Gastrocnemius medialis (tissue), 4 donors: Measurements from ENCODE around the gene SLC35B2. TPM values are rescaled to one million over a fixed set of nuclear protein-coding genes. Genes with fewer than 3 reads are reported as not detected.

ENCODE experiments used
- ATAC-seq, 2 donors: fragments of 150-250 bp; one replicate each; pipeline ENCODE4 v1.9.1; 2016
- DNase-seq, 2 donors: peaks; one replicate each; pipeline ENCODE4 v3.0.0-alpha.2; 2019
- H3K27ac ChIP-seq, 4 donors: fragments of 200-600 bp; sonication (generic); 1 replicate in 1 of 4; 2 replicates in 3 of 4; pipeline ENCODE4 v1.5.1; 2016 to 2018; ENCODE audit warnings: mild to moderate bottlenecking in 2 of 4, moderate library complexity in 1 of 4
- H3K27me3 ChIP-seq, 3 donors: fragments of 200-600 bp; sonication (generic) in 2 of 3; 1 replicate in 1 of 3; 2 replicates in 2 of 3; pipeline versions ENCODE4 v1.5.1 to v1.6.0; 2016 to 2019; ENCODE audit warnings: mild to moderate bottlenecking in 1 of 3, moderate library complexity in 1 of 3
- H3K36me3 ChIP-seq, 2 donors: fragments of 200-600 bp; sonication (generic) in 1 of 2; one replicate each; pipeline ENCODE4 v1.5.1; 2017 to 2018
- H3K4me1 ChIP-seq, 2 donors: fragments of 200-600 bp; sonication (generic) in 1 of 2; one replicate each; pipeline ENCODE4 v1.5.1; 2016 to 2017; ENCODE audit warnings: mild to moderate bottlenecking in 2 of 2
- H3K4me3 ChIP-seq, 4 donors: fragments of 200-600 bp; sonication (generic) in 3 of 4; 1 replicate in 1 of 4; 2 replicates in 3 of 4; pipeline ENCODE4 v1.5.1; 2016 to 2019; ENCODE audit warnings: mild to moderate bottlenecking in 2 of 4
- H3K9me3 ChIP-seq, 3 donors: fragments of 200-600 bp; sonication (generic) in 2 of 3; 1 replicate in 1 of 3; 2 replicates in 2 of 3; pipeline ENCODE4 v1.5.1; 2016 to 2019
- CTCF ChIP-seq, 5 experiments: fragments of 450-650 bp in 3 of 5; fragments of 200-600 bp in 2 of 5; sonication (generic) in 2 of 5; IDR thresholded peaks in 4 of 5; conservative IDR thresholded peaks in 1 of 5; 1 replicate in 4 of 5; 2 replicates in 1 of 5; pipeline ENCODE4 v1.5.1; 2016 to 2019; ENCODE audit warnings: antibody characterized with exemption in 5 of 5, mild to moderate bottlenecking in 3 of 5, moderate library complexity in 3 of 5
- POLR2A ChIP-seq, 2 donors: fragments of 450-650 bp; IDR thresholded peaks; one replicate each; pipeline ENCODE4 v1.6.1; 2017; ENCODE audit warnings: antibody characterized with exemption in 2 of 2, mild to moderate bottlenecking in 2 of 2, moderate library complexity in 2 of 2
- in situ Hi-C, 4 donors: fragments of 200-750 bp; cut with MboI; loops; one replicate each; pipeline versions ENCODE4 v1.15.0 to v1.8.0; 2017; ENCODE audit warnings: low sequenced_read_pairs in 4 of 4
- intact Hi-C: fragments of 100-400 bp; cut with DNase I; formaldehyde crosslinking; loops from one replicate; pipeline ENCODE4 v1.15.1; 2023; ENCODE audit warnings: low total_unique reads
- total RNA-seq, 4 donors: library from RNA; depleted of rRNA; stranded (reverse); fragments of >200 nt; gene quantifications; one replicate each; pipeline versions ENCODE4 v1.1.0 to v1.2.3, GENCODE V29; 2016

Gene SLC35B2
- total RNA-seq, 4 donors from 2014 or later: 14.9 to 35.9 (median 21.4) TPM

DNA sequence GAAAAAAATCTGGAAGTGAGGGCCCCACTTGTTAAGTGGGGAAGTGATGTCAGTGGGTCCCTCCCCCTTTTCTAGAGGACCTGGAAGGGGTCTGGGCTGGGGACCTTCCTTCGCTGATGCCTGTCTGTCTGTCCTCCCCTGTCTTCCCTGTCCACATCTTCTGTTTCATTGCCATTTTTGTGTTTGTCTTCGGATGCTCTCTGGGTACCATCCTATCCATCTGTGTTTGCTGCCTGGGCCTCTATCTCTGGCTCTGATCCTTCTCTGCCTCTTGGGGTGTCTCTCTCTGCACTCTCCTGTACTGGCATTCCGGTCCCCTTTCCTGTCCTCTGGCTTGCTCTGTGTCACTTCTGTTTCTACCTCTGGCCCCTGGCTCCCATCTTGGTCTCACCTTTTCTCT lies 15.2 kb upstream of the SLC35B2 start:
- Histone ChIP-seq H3K4me1 (no peaks in the 10 kb centered on the region), H3K9me3 (no peaks in the 10 kb centered on the region), H3K4me3 (no peak overlapping the region), H3K36me3 (no peaks in the 10 kb centered on the region), H3K27me3 (peaks cover 40 to 46% (median 42%) of the 10 kb centered on the region in 3 donors), H3K27ac (no peak overlapping the region)
- no peak for ATAC-seq
- in situ Hi-C loops (no loop called here), intact Hi-C loops (no loop called here)
- no peak for DNase-seq
- no peak for TF ChIP-seq CTCF (IDR thresholded peaks at IDR 0.05 in 4 of 5, conservative IDR thresholded peaks at IDR 0.05 in 1 of 5)
- no peak for TF ChIP-seq POLR2A (IDR thresholded peaks at IDR 0.05)

DNA sequence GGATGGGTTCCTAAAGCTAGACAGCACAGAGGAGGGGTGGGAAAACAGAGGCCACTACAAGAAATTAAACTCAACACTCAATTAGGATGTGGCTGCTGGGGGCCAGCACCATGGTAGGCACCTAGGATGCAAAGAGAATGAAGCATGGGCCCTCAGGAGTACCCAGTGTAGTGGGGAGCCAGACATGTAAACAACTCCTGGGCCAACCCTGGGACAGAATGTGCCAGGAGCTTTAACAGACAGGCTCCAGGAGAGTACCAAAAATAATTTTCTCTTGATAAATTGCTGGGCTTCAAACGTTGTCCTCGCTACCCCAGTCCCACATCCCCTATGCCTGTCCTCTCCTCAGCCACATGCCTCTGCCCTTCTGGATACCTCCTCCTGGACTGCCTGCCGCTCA lies 14.6 kb upstream of the SLC35B2 start:
- no peak overlapping the region for H3K27ac ChIP-seq
- in situ Hi-C loops: no loop called here
- H3K36me3 ChIP-seq: no peaks in the 10 kb centered on the region
- H3K4me3 ChIP-seq: no peak overlapping the region
- no peak for TF ChIP-seq CTCF (IDR thresholded peaks at IDR 0.05 in 4 of 5, conservative IDR thresholded peaks at IDR 0.05 in 1 of 5)
- no peaks in the 10 kb centered on the region for H3K9me3 ChIP-seq
- no peaks in the 10 kb centered on the region for H3K4me1 ChIP-seq
- H3K27me3 ChIP-seq: peaks cover 38 to 46% (median 42%) of the 10 kb centered on the region in 3 donors
- intact Hi-C loops: no loop called here
- no peak for ATAC-seq
- DNase-seq: no peak

GRCh38 chr6:44271406-44271723 lies 14.0 kb upstream of the SLC35B2 start:
- TF ChIP-seq CTCF (IDR thresholded peaks at IDR 0.05 in 4 of 5, conservative IDR thresholded peaks at IDR 0.05 in 1 of 5): no peak
- TF ChIP-seq POLR2A (IDR thresholded peaks at IDR 0.05): no peak
- Histone ChIP-seq H3K36me3 (no peaks in the 10 kb centered on the region), H3K27me3 (peaks cover 32 to 46% (median 41%) of the 10 kb centered on the region in 3 donors), H3K4me3 (no peak overlapping the region), H3K9me3 (no peaks in the 10 kb centered on the region), H3K27ac (no peak overlapping the region), H3K4me1 (no peaks in the 10 kb centered on the region)
- intact Hi-C loops: no loop called here
- ATAC-seq (no peak), DNase-seq (no peak)
- in situ Hi-C loops: no loop called here

GRCh38 chr6:44270526-44271405 lies 13.4 kb upstream of the SLC35B2 start:
- in situ Hi-C loops: no loop called here

GRCh38 chr6:44269921-44270525 lies 12.7 kb upstream of the SLC35B2 start, which contains the start of gene TMEM151B:
Gene TMEM151B (plus strand): TSS chr6:44270450. CDS start chr6:44270743, 293 bp downstream.
- DNase-seq (no peak), ATAC-seq (no peak)
- TF ChIP-seq POLR2A (IDR thresholded peaks at IDR 0.05): no peak
- TF ChIP-seq CTCF (IDR thresholded peaks at IDR 0.05 in 4 of 5, conservative IDR thresholded peaks at IDR 0.05 in 1 of 5): no peak
- Histone ChIP-seq H3K9me3 (no peaks in the 10 kb centered on the region), H3K27ac (no peak within 1 kb of the TSS), H3K4me1 (peaks cover 0 to under 1% of the 10 kb centered on the region in 2 donors), H3K4me3 (peak within 1 kb of the TSS in 2 of 4 donors; percentile 28 to 43), H3K27me3 (peaks cover 30 to 40% (median 33%) of the 10 kb centered on the region in 3 donors), H3K36me3 (no peaks in the 10 kb centered on the region)
- intact Hi-C loops: loop anchor here (2.0 kb wide), 1 partner anchor 35 kb away; no protein-coding TSS in a partner anchor
- in situ Hi-C loops: loop anchor here in 1 of 4 donors (5.0 kb wide), 1 partner anchor 67 kb away; no protein-coding TSS in a partner anchor

More at GRCh38 chr6:44270526-44271405, 13.4 kb upstream of the SLC35B2 start:
- no peak for TF ChIP-seq POLR2A (IDR thresholded peaks at IDR 0.05)
- no peak overlapping the region for H3K27ac ChIP-seq
- intact Hi-C loops: no loop called here
- DNase-seq (no peak), ATAC-seq (no peak)
- no peaks in the 10 kb centered on the region for H3K4me1 ChIP-seq
- H3K9me3 ChIP-seq: no peaks in the 10 kb centered on the region
- peak overlapping the region in 2 of 4 donors; percentile 28 to 43 for H3K4me3 ChIP-seq
- H3K36me3 ChIP-seq: no peaks in the 10 kb centered on the region
- peaks cover 30 to 46% (median 39%) of the 10 kb centered on the region in 3 donors for H3K27me3 ChIP-seq
